ENCODE measurements around the gene LETM1. TPM values are rescaled to one million over a fixed set of nuclear protein-coding genes. Genes with fewer than 3 reads are reported as not detected.

The LETM1 gene
- total RNA-seq, 4 donors from 2014 or later, result 40.6 to 85.6 (median 72.8) TPM

GRCh38 chr4:1807332-1807777, 48.6 kb downstream of the LETM1 start:
- no peak for DNase-seq
- H3K27me3 ChIP-seq, result no peaks in the 10 kb centered on the region
- no peak overlapping the region for H3K4me3 ChIP-seq
- peaks cover 3 to 81% (median 27%) of the 10 kb centered on the region in 3 donors for H3K36me3 ChIP-seq
- H3K27ac ChIP-seq, result no peak overlapping the region
- WGBS, 2 donors, result 75 to 90% methylated on average over 1 to 6 of the region's 16 CpGs
- peaks cover 0 to 35% (median 0%) of the 10 kb centered on the region in 3 donors for H3K4me1 ChIP-seq
- no peak for TF ChIP-seq POLR2A (IDR thresholded peaks at IDR 0.05)
- no peak for TF ChIP-seq CTCF (IDR thresholded peaks at IDR 0.05)
- intact Hi-C loops (cut with DNase I), result no loop called here
- no peaks in the 10 kb centered on the region for H3K9me3 ChIP-seq

- intact Hi-C loops (cut with DNase I), result no loop called here
- TF ChIP-seq POLR2A (IDR thresholded peaks at IDR 0.05), result no peak
- no peak for TF ChIP-seq CTCF (IDR thresholded peaks at IDR 0.05)
- H3K4me1 ChIP-seq, result peaks cover 0 to 41% (median 4%) of the 10 kb centered on the region in 3 donors
- peaks cover 7 to 86% (median 27%) of the 10 kb centered on the region in 3 donors for H3K36me3 ChIP-seq
- H3K27me3 ChIP-seq, result no peaks in the 10 kb centered on the region
- no peak for DNase-seq
- no peaks in the 10 kb centered on the region for H3K9me3 ChIP-seq
- H3K27ac ChIP-seq, result peak overlapping the region in 1 of 4 donors; percentile 4
- 85% methylated on average over 4 of the region's 41 CpGs; no CpG with 5 or more reads in 1 of the 2 donors for WGBS, 2 donors
- no peak overlapping the region for H3K4me3 ChIP-seq
Measured at GRCh38 chr4:1806596-1807331, 49.2 kb downstream of the LETM1 start.

- TF ChIP-seq POLR2A (IDR thresholded peaks at IDR 0.05) (no peak), CTCF (IDR thresholded peaks at IDR 0.05) (no peak)
- Histone ChIP-seq H3K9me3 (no peaks in the 10 kb centered on the region), H3K27ac (peak overlapping the region in 1 of 4 donors; percentile 4), H3K36me3 (peaks cover 12 to 90% (median 27%) of the 10 kb centered on the region in 3 donors), H3K4me1 (peaks cover 0 to 46% (median 4%) of the 10 kb centered on the region in 3 donors), H3K27me3 (no peaks in the 10 kb centered on the region), H3K4me3 (no peak overlapping the region)
- 95% methylated on average over 4 of the region's 11 CpGs; no CpG with 5 or more reads in 1 of the 2 donors for WGBS, 2 donors
- no peak for DNase-seq
- intact Hi-C loops (cut with DNase I), result no loop called here
Measured at GRCh38 chr4:1806223-1806564, 49.8 kb downstream of the LETM1 start.

GRCh38 chr4:1805493-1806222, 50.3 kb downstream of the LETM1 start:
- peak overlapping the region in 1 of 4 donors; percentile 4 for H3K27ac ChIP-seq
- H3K36me3 ChIP-seq, result peaks cover 12 to 90% (median 27%) of the 10 kb centered on the region in 3 donors
- peaks cover 0 to 52% (median 4%) of the 10 kb centered on the region in 3 donors for H3K4me1 ChIP-seq
- no peaks in the 10 kb centered on the region for H3K27me3 ChIP-seq
- DNase-seq, result no peak
- H3K4me3 ChIP-seq, result no peak overlapping the region
- no peaks in the 10 kb centered on the region for H3K9me3 ChIP-seq
- intact Hi-C loops (cut with DNase I), result no loop called here
- 83 to 89% methylated on average over 1 to 28 of the region's 47 CpGs for WGBS, 2 donors
- TF ChIP-seq POLR2A (IDR thresholded peaks at IDR 0.05) (no peak), CTCF (IDR thresholded peaks at IDR 0.05) (no peak)
